NCI-H460 (cell line): ENCODE data around the gene SLC22A24. TPM values are rescaled to one million over a fixed set of nuclear protein-coding genes. Genes with fewer than 3 reads are reported as not detected.
"Not testable (repeated sequence)": the region's sequence is repeated elsewhere in the genome, so short reads cannot be mapped to it uniquely, and the experiment has no call there.

ENCODE experiments used
- DNase-seq: peaks from one replicate; pipeline ENCODE4 v3.0.0-alpha.2; 2016; ENCODE audit warnings: low read depth; ENCODE audit errors: extremely low read depth
- polyA plus RNA-seq: library from polyadenylated mRNA; depleted of rRNA; stranded (reverse); fragments of >200 nt; gene quantifications from 2 replicates; pipeline ENCODE4 v1.2.3, GENCODE V29; 2014; cell fraction: nucleus; rRNA removed
- total RNA-seq: library from RNA; depleted of rRNA; stranded (reverse); fragments of >200 nt; shearing (Covaris generic); gene quantifications from 2 replicates; pipeline ENCODE4 v1.2.3, GENCODE V29; 2014; rRNA removed

SLC22A24 gene
- 0.05 TPM in 1 of 2 replicates, not detected in the other for total RNA-seq
- polyA plus RNA-seq = not detected in 2 replicates

DNA sequence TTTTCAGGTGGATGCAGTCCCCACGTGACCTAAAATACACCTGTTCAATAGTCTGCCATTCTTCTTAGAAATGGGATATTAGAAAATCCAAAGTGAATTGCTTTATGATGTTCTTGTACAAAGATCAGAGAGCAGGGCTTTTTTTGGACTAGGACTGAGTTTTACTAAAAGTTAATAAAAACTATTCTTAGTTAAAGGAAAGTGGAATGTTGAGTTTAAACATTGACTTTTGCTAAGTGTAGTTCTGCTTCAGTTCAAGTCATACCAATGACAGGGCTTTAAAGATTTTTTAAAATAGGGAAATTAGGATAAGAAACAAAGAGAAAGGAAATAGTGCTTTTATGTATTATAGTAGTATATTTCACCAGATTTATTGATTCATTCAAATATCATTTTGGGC lies at the start of gene SLC22A24:
Gene SLC22A24 (minus strand): TSS at position 101 of the 400 bp plus-strand sequence. CDS start 442 bp downstream, outside the sequence.
- no peak for DNase-seq

GRCh38 chr11:63180536-63180935 lies 36.5 kb upstream of the SLC22A24 start:
- DNase-seq = no peak

GRCh38 chr11:63179432-63180041 lies 35.5 kb upstream of the SLC22A24 start:
- no peak for DNase-seq

GRCh38 chr11:63177872-63178271 lies 33.9 kb upstream of the SLC22A24 start:
- no peak for DNase-seq

DNA sequence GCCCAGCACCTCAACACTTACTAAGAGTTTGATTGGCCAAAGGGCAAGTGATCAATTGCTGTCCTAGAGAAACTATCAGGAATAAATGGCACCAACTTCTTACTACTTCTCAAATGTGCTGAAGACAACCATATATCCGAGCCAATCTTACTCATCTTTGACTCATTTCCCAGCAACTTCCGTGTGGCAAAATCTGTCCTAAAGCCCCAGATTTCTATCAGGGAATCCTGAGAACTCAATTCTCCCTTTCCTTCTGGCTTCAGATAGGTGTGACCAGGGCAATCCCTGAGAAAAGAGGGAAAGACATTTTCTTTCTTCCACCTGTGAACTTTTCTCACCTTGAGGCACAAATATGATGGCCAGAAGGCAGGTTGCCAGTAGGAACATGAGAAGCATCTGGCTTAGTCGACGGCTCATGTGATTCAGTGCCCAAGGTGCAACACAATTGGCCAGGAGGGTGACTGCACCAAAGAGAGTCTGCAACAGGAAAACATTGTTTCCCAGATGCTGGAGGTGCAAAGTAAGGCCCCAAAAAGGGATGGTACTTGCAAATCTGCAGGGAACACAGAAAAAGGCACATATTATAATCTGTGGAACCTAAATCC lies 21.8 kb upstream of the SLC22A24 start:
- DNase-seq = no peak

DNA sequence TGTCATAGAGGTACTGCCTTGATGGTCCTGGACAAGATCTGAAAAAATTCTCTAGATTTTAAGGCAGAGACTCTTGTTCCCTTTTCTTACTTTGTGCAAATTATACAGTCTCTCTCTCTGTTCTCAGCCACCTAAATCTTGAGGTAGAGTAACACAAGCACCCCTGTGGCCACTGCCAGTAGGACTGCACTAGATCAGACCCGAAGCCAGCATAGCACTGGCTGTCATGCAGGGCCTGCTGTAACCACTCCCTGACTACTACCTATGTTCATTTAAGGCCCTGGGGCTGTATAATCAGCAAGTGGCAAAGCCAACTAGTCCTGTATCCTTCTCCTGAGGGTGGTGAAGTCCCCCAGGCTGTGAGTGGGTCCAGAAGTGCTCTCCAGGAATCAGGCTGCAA lies 11.8 kb upstream of the SLC22A24 start:
- DNase-seq = no peak

- no peak for DNase-seq
These were observed 2.6 kb upstream of the SLC22A24 start for GRCh38 chr11:63146581-63146980.

- no peak for DNase-seq
These were observed 1.6 kb downstream of the SLC22A24 start for GRCh38 chr11:63142459-63142858.

GRCh38 chr11:63132985-63133775 lies 10.8 kb downstream of the SLC22A24 start:
- DNase-seq = no peak

DNA sequence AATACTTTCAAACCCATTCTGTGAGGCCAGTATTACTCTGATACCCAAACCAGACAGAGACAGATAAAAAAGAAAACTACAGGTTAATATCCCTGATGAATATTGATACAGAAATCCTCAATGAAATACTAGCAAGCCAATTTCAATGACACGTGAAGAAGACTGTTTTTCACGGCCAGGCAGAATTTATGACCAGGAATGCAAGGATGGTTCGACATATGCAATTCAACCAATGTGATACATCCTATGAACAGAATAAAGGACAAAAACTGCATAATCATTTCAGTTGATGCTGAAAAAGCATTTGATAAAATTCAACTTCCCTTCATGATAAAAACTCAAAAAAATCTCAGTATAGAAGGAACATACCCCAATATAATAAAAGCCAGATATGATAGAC lies 44.5 kb downstream of the SLC22A24 start:
- no peak for DNase-seq

DNA sequence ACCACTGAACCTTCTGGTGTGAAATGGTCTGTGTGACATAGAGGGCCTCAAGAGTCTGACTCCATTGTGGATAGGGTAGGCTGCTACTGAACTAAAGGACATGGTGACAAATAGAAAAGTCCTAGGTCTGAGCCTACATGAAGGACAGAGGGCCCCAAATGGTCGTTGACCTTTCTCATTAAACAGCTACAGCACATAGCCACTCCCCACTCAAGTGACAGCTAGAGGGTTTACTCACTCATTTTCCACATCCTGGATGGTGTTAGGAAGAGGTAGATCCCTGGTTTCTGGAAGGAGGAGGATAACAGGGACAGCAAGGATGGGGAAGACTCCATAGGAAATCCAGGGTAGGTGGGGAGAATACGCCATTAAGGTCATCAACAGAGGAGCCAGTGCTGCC lies 63.3 kb downstream of the SLC22A24 start:
- DNase-seq = no peak

- not testable (repeated sequence) for DNase-seq
These were observed 97.8 kb downstream of the SLC22A24 start for GRCh38 chr11:63046203-63046602.

- DNase-seq = no peak
These were observed 101.4 kb downstream of the SLC22A24 start for GRCh38 chr11:63042596-63042995.

DNA sequence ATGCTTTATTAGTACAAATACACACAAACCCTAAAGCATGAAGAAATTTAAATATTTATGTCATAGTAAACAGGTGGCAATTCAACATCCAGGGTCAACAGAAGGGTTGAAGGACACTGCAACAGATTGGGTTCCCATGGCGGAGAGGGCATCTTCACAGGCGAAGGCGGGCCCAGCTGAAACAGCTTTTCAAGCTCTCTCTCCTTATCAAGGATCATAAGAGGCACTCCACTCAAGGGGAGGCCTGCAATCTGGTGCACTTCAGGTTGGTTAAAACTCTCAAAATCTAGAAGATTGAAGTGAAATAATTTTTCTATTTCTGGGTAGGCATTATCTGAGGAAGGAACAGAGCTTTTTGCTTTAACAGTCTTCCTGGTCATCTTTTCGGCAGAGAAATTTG lies 111.6 kb downstream of the SLC22A24 start:
- DNase-seq = no peak

Other genes with a start within 250 kb of the SLC22A24 start
- not detected in 2 replicates for gene CHRM1, start 222.9 kb downstream of the SLC22A24 start, total RNA-seq
- gene SLC22A6, start 159.3 kb downstream of the SLC22A24 start, total RNA-seq = not detected in 2 replicates
- not detected in 2 replicates for gene SLC22A8, start 128.4 kb downstream of the SLC22A24 start, total RNA-seq
- not detected in 2 replicates for gene SLC22A25, start 99.4 kb upstream of the SLC22A24 start, total RNA-seq
- not detected in 2 replicates for gene SLC22A9, start 225.6 kb upstream of the SLC22A24 start, total RNA-seq